Stimulated activated CD8-positive, alpha-beta memory T cell treated with anti-CD3 and anti-CD28 coated beads, Interleukin-12 subunit alpha, Interleukin-12 subunit beta, amount 100 ng/mL, for 4 hours (primary cell): Measurements from ENCODE around the gene CRYL1.

Source experiments
- DNase-seq: peaks from one replicate; pipeline ENCODE4 v3.0.0-alpha.2; 2020; ENCODE audit warnings: low read depth

The CRYL1 gene

GRCh38 chr13:20399515-20399914 is 126.1 kb downstream of the CRYL1 start:
- no peak for DNase-seq

- no peak for DNase-seq
Observed at GRCh38 chr13:20398459-20398858, 127.2 kb downstream of the CRYL1 start.

DNA sequence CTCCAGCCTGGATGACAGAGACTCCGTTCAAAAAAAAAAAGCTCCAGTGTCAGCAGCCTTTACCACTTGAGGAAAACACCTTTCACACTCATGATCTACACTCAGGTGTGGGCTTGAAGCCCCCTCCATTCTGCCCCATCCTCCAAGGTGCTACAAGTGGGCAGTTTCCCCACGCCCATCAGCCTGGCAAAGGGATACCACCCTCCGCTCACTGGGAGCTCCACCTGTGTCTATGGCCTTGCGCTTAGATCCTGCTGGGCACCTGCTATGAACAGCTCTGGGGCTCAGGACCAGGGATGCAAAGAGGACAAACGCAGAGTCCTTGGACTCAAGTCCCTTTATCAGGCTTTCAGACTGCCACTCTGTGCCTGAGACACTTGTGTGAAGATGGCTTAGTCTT is 127.8 kb downstream of the CRYL1 start:
- no peak for DNase-seq

DNA sequence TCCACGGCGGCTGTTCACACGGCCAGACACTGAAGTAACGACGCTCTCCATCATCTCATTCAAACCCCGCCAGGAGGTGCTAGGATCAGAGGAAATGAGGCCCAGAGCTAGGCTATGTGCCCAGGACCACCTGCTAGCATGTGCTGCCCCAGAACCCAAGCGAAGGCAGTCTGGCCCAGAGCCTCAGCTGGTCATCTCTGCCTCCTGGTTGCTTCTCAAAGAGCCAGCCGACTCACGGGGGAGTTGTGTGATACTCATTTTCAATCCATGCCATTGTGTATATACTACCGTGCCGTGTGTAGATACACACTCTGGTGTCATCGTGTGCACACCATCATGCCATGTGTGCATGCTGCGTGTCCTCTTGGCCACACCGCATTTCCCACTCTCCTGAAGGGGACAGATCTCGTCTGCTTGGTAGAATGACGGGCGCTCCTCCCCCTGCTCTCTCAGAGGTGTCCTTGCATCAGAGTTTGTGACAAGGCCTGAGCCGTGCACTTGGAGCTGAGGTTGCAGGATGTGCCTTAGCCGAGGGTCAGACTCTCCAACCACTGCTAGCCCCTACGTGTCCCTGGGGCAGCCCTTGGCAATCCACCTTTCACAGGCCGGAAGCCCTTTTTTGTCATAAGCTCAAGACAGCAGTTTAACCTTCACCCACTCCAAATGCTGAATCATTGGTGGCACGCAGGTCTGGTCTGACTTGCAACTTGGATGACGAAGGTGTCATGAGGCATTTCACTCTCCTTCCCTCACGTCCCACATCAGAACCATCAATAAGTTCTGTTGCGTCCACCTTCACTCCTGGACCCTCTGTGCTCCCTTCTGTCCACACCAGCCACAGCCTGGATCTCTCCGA is 130.4 kb downstream of the CRYL1 start:
- no peak for DNase-seq

DNA sequence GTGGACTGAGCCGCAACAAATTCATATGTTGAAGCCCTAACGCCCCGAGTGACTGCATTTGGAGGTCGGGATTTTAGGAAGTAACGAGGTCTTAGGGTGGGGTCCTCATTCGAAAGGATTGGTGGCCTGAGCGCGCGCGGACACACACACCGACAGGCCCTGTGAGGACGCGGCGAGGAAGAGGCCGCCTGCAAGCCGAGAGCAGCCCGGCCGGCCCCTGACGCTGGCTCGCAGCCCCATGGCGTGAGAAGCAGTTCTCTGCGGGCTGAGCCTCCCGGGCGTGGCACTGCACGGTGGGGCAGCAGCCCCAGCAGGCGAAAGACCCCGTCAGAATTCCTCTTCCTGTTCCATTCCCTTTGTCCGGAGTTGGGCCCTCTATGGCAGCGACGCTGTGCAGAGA is 131.2 kb downstream of the CRYL1 start:
- DNase-seq = no peak

- no peak for DNase-seq
Observed at GRCh38 chr13:20394169-20394501, 131.5 kb downstream of the CRYL1 start.

GRCh38 chr13:20393273-20394168 is 132.1 kb downstream of the CRYL1 start:
- no peak for DNase-seq

DNA sequence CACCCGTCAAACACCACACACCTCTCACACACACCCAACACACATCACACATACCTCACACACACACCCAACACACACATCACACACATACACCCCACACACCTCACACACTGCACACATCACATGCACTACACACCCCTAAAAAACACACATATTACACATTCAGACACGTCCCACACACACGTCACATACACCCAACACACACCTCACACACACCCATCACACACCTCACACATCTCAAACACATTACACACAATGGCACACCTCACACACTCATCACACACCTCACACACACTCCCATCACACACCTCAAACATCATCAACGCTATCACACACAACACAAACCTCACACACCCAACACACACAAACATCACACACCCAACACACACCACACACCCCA is 133.1 kb downstream of the CRYL1 start:
- DNase-seq = no peak

DNA sequence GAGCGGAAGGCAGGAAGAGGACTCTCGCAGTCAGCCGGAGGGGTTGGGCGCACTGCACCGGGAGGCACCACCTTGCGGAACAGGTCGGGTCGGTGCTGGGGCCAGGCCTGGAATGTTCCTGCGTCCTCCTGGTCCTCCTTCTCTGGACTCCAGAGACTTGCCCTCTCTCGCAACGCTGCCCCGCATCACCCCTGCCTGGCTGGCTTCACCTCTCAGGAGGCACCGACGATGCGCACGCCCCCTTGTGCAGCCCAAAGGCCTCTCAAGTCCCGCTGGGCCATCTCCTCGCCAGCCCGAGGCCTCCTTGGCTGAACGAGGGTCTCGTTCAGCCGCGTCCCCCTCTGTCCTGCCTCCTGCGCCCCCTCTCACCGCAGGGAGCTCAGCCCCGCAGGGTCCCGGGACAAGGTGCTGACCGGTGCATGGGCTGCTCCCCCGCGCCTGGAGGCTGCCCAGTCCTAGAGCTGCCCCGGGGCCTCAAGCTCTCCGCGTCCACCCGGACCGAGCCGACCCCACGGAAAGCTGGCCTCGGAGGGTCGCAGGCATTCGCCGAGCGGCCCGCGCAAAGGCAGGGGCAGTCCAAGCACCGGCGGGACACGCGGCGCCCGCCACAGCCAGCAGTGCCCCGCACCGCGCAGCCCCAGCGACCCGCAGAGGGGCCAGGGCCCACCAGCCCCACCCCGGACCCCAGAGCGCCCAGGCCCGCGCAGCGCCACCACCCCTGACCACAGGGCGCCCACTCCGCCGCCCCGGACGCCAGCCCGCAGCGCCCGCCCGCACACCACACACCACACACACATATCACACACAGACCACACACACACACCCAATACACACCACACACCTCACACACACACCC is 133.8 kb downstream of the CRYL1 start:
- DNase-seq = no peak

- no peak for DNase-seq
Observed at GRCh38 chr13:20390526-20391175, 135.0 kb downstream of the CRYL1 start.

DNA sequence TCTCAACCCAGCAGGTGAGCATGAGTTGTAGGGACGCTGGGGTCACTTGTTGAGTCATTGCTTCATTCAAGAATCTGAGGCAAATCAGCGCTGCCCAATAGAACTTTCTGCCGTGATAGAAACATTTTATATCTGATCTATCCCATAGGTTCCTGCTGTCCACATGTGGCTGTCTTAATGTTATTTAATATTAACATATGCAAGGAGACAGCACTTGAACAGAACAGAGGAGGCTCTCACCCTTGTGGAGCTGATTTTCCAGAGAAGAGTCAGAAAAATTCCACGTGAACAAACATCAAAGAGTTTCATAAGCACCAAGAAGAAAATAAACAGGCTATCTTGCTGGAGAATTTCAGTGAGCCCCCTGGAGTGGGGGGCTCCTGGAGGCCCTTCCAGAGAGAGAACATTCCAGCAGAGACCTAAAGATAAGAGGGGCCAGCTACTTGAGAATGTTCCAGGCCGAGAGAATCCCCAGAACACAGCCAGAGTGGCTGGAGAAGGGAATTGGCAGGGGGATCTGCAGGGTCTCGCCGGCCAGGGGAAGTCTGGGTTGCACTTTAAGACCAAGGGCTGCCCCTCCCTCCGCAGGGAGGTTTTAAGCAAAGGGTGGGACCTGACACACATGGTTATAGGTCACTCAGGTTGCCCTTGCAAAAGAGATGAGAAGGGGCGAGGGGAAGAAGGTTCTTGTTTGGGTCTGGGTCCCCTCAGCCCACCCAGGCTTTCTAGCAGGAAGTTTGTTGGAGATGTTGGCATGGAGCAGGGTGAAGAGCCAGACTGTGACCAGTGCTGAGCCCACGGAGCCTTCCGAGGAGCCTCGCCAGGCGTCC is 135.7 kb downstream of the CRYL1 start:
- DNase-seq = no peak

DNA sequence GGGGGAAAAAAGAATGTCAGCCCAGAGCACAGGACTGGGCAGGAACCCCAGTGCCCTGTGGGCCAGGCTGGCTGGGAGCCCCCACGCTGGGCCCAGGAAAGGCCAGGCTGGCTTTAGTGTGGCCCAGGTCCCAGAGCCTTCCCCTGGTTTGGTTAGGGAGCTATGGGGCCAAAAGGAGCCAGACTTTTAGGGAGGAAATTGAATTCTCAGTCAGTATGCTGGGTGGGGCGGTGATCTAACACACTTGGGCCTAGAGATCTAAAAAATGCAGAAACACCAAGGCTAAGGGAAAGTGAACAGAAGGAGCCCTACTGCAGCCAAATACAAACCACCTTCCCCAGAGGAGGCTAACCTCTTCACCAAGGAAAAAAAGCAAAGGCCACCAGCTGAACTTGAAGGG is 137.5 kb downstream of the CRYL1 start:
- no peak for DNase-seq

- DNase-seq = no peak
Observed at GRCh38 chr13:20387441-20387971, 138.2 kb downstream of the CRYL1 start.

- DNase-seq = no peak
Observed at GRCh38 chr13:20387006-20387405, 138.7 kb downstream of the CRYL1 start.

DNA sequence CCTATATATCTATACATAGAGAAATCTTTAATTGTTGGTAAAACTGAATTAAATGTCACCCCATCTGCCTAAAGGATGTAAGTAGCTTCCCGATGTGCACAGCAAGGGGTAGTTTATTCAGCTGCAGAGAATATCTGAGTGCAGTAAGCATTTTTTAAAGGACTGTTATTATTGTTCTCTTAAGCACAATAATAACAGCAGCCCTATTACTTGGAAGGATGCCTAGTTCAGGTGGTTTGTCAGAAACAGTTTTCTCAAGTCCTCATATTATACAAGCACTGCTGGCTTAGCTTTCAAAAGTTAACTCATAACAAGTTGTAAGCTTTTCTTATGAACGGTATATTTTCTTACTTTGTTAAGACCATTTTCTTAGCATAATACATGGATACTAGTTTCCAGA is 142.6 kb downstream of the CRYL1 start:
- no peak for DNase-seq

DNA sequence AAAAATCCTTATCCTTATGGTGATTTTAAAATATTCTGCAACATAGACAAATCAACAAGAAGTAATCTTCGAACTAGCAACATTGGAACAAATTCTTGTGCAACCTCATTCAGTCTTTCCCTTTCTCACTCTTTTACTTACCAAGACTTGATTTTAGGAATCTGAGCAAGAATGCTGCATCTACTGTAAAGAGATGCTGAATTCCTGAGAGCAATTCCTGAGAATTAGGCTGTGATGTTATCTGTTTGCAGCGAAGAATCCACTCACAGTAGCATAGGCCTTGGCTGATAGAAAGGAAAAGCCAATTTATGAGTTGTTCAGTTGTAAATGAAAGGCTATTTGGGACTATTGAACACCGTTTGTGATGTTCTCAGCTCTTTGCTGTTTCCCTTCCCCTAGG is 144.3 kb downstream of the CRYL1 start:
- no peak for DNase-seq

DNA sequence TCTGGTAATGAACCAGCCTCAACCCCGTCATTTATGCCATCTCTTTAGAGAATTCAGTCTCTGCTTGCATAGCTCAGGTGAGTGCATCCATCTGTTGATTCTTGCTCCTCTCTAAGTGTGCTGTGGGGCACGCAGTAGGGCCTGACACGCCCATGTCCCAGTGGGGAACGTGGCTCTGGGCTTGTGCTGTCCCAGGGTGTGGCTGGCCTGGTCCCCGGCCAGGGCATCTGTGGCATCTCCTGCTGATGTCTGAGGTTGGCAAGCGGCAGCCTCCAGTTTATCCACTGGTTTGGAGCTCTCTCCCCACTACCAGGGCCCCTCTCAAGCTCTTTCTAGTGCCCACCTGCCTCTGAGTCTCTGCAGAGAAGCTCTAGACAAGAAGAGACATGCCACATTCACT is 146.9 kb downstream of the CRYL1 start:
- no peak for DNase-seq

DNA sequence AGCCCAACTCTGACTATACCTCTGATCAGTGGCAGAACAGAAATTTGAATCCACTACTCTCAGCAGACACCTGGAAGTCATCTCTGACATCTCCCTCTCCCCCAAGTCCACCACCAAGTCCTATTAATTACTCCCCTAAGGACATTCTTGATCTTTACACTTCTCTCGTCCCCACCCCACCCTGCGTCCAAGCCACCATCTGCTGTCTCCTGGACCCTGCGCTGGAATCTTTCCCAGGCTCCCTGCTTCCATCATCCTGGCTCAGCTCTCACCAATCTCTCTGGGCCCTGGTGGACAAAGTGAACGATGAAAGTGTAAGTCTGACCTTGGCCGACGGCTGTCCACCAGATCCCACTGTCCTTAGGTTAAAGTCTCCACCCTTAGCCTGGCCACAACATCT is 147.9 kb downstream of the CRYL1 start:
- no peak for DNase-seq

GRCh38 chr13:20375871-20376270 is 149.8 kb downstream of the CRYL1 start:
- no peak for DNase-seq

DNA sequence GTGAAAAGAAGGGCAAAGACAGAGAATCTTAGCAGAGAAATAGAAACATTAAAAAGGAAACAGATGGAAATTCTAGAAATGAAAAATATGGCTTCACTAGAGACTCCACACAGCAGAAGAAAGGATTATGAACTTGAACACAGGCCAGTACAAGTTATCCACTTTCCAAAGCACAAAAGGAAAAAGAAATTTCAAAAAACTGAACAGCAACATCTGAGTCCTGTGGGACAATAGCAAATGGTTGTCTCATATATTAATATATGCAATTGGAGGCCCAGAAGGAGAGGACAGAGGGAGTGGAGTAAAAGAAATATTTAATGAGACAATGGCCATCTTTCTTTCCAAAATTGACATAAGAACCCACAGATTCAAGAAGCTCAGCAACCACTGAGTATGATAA is 151.8 kb downstream of the CRYL1 start:
- DNase-seq = no peak

DNA sequence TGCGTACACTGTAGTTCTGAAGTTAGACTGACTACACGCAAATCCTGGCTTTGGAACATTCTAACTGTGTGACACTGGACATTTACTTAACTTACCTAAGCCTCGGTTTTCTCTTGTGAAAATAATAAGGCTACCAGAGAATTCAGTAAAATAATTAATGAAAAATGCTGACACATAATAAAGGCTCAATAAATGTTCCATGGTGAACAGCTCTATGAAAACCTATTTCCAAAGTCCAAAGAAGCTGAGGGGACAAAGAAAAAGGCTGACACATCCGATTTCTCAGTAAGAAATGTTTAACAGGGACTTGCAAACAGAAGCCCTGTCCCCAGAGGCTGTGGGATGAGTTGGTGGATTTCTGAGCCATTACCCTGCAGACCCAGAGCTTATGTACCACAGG is 153.8 kb downstream of the CRYL1 start:
- DNase-seq = no peak
